K562 treated with DMSO at 1 percent for 48 hours (cell line): ENCODE data around the gene GPC5. TPM values are rescaled to one million over a fixed set of nuclear protein-coding genes. Genes with fewer than 3 reads are reported as not detected.

Experiments used
- total RNA-seq: library from RNA; unstranded; fragments of 300-600 nt; gene quantifications from 2 replicates; pipeline ENCODE4 v1.2.3, GENCODE V29; 2022; ENCODE audit warnings: low replicate concordance; ENCODE audit errors: extremely low read depth

Gene GPC5
- not detected in 2 replicates for total RNA-seq

GRCh38 chr13:91398413-91399188 lies at the start of gene GPC5:
TSS of gene GPC5 (plus strand) at chr13:91398621.

Other genes starting within 250 kb of the GPC5 start
- not detected in 2 replicates for gene MIR17HG, start 50.9 kb upstream of the GPC5 start, total RNA-seq